CD14-positive monocyte (primary cell): ENCODE data around the gene CLCA1. TPM values are rescaled to one million over a fixed set of nuclear protein-coding genes. Genes with fewer than 3 reads are reported as not detected.

ENCODE experiments used
- DNase-seq, 3 donors: peaks; one replicate each; pipeline ENCODE4 v3.0.0-alpha.2; 2011 to 2022
- H2AFZ ChIP-seq: 2 replicates; pipeline ENCODE4 v1.6.0; 2012; ENCODE audit warnings: mild to moderate bottlenecking, low read depth, low read length, inconsistent platforms; ENCODE audit not compliant: insufficient read depth, poor library complexity, severe bottlenecking
- H3K27ac ChIP-seq, 2 donors: 1 replicate in 1 of 2; 2 replicates in 1 of 2; pipeline ENCODE4 v1.5.1; 2012 to 2013; ENCODE audit warnings: low read length in 2 of 2, control low read depth in 1 of 2, inconsistent platforms in 1 of 2, low read depth in 1 of 2, mild to moderate bottlenecking in 1 of 2
- H3K27me3 ChIP-seq, 2 donors: one replicate each; pipeline versions ENCODE4 v1.6.0 to v1.6.1; 2011 to 2013; ENCODE audit warnings: low read length in 2 of 2; ENCODE audit not compliant: control insufficient read depth in 2 of 2, insufficient read depth in 2 of 2
- H3K36me3 ChIP-seq, 2 donors: replicated peaks in 1 of 2; 1 replicate in 1 of 2; 2 replicates in 1 of 2; pipeline versions ENCODE4 v1.5.1 to v1.6.1; 2012 to 2013; ENCODE audit warnings: low read length in 2 of 2, control low read depth in 1 of 2, inconsistent platforms in 1 of 2, mild to moderate bottlenecking in 1 of 2; ENCODE audit not compliant: insufficient read depth in 2 of 2, control insufficient read depth in 1 of 2
- H3K4me1 ChIP-seq, 2 donors: 1 replicate in 1 of 2; 2 replicates in 1 of 2; pipeline versions ENCODE4 v1.5.1 to v1.6.1; 2012 to 2013; ENCODE audit warnings: low read length in 2 of 2, control low read depth in 1 of 2, inconsistent platforms in 1 of 2, mild to moderate bottlenecking in 1 of 2, moderate library complexity in 1 of 2; ENCODE audit not compliant: insufficient read depth in 2 of 2, control insufficient read depth in 1 of 2
- H3K4me2 ChIP-seq: replicated peaks from 2 replicates; pipeline ENCODE3; 2012; ENCODE audit warnings: low read length, moderate library complexity, mild to moderate bottlenecking; ENCODE audit not compliant: poor library complexity, severe bottlenecking; ENCODE audit errors: extremely low read depth
- H3K4me3 ChIP-seq, 3 experiments: fragments of 200-600 bp in 1 of 3; sonication (generic) in 1 of 3; replicated peaks in 1 of 3; 1 replicate in 2 of 3; 2 replicates in 1 of 3; pipeline ENCODE4 v1.5.1; 2011 to 2013; ENCODE audit warnings: low read length in 3 of 3, mild to moderate bottlenecking in 3 of 3, control low read depth in 2 of 3, low read depth in 2 of 3, inconsistent platforms in 1 of 3, moderate library complexity in 1 of 3
- H3K79me2 ChIP-seq: 2 replicates; pipeline ENCODE4 v1.6.0; 2012; ENCODE audit warnings: mild to moderate bottlenecking, control low read depth, inconsistent platforms, low read length, moderate library complexity; ENCODE audit not compliant: insufficient read depth
- H3K9ac ChIP-seq: 2 replicates; pipeline ENCODE4 v1.6.0; 2017; ENCODE audit warnings: low read length, mild to moderate bottlenecking; ENCODE audit not compliant: insufficient read depth, poor library complexity, severe bottlenecking
- H3K9me3 ChIP-seq, 2 donors: replicated peaks in 1 of 2; 1 replicate in 1 of 2; 2 replicates in 1 of 2; pipeline versions ENCODE4 v1.5.1 to v1.6.1; 2012 to 2013; ENCODE audit warnings: low read length in 2 of 2, control low read depth in 1 of 2; ENCODE audit not compliant: control insufficient read depth in 1 of 2, insufficient read depth in 1 of 2
- H4K20me1 ChIP-seq: 2 replicates; pipeline ENCODE4 v1.6.0; 2012; ENCODE audit warnings: mild to moderate bottlenecking, low read length, control low read depth, moderate library complexity; ENCODE audit not compliant: insufficient read depth
- H3K27ac Mint-ChIP-seq, 7 donors: one replicate each; pipeline ENCODE4 v1.8.0; 2020; ENCODE audit warnings: mild to moderate bottlenecking in 7 of 7, mixed read lengths in 7 of 7, moderate library complexity in 6 of 7, inconsistent platforms in 2 of 7
- H3K27me3 Mint-ChIP-seq, 3 donors: one replicate each; pipeline ENCODE4 v1.8.0; 2021 to 2022; ENCODE audit warnings: low read depth in 3 of 3, mild to moderate bottlenecking in 3 of 3, mixed read lengths in 3 of 3, moderate library complexity in 3 of 3, inconsistent platforms in 1 of 3
- H3K36me3 Mint-ChIP-seq, 2 donors: one replicate each; pipeline ENCODE4 v1.8.0; 2020; ENCODE audit warnings: mixed read lengths in 2 of 2, inconsistent platforms in 1 of 2, mild to moderate bottlenecking in 1 of 2
- H3K4me1 Mint-ChIP-seq: one replicate; pipeline ENCODE4 v1.8.0; 2020; ENCODE audit warnings: mild to moderate bottlenecking, mixed read lengths
- H3K4me3 Mint-ChIP-seq, 2 donors: one replicate each; pipeline ENCODE4 v1.8.0; 2020; ENCODE audit warnings: mild to moderate bottlenecking in 2 of 2, mixed read lengths in 2 of 2, moderate library complexity in 1 of 2
- H3K9me3 Mint-ChIP-seq, 7 donors: one replicate each; pipeline ENCODE4 v1.8.0; 2020 to 2022; ENCODE audit warnings: mixed read lengths in 7 of 7, mild to moderate bottlenecking in 6 of 7, moderate library complexity in 6 of 7, inconsistent platforms in 2 of 7
- CTCF ChIP-seq: fragments of 200-600 bp; IDR thresholded peaks from one replicate; pipeline ENCODE4 v1.8.0; 2022; ENCODE audit warnings: antibody characterized with exemption, mild to moderate bottlenecking
- WGBS: methylation state at CpG from one replicate; pipeline ENCODE4 v1.1.5; 2013; ENCODE audit warnings: missing lambda C conversion rate; ENCODE audit not compliant: insufficient coverage; 5-methylcytosine and 5-hydroxymethylcytosine counted together
- intact Hi-C, 2 donors: fragments of 100-400 bp; cut with micrococcal nuclease; formaldehyde crosslinking; loops; one replicate each; pipeline versions ENCODE4 v1.15.0 to v1.15.1; 2023
- polyA plus RNA-seq, 3 donors: library from polyadenylated mRNA; depleted of rRNA in 1 of 3; unstranded in 2 of 3; stranded (reverse) in 1 of 3; fragments of 300-500 nt in 2 of 3; fragments of >200 nt in 1 of 3; fragmentation: Illumina TruSeq in 2 of 3; gene quantifications; 1 replicate in 2 of 3; 2 replicates in 1 of 3; pipeline ENCODE4 v1.2.3, GENCODE V29; 2012 to 2021

CLCA1 gene
- polyA plus RNA-seq, 3 donors: not detected

- Histone ChIP-seq H3K4me1 (no peaks in the 10 kb centered on the region), H3K27ac (no peak overlapping the region), H3K9ac (no peak overlapping the region), H3K4me3 (no peak overlapping the region), H2AFZ (no peak overlapping the region), H3K27me3 (no peaks in the 10 kb centered on the region), H4K20me1 (no peaks in the 10 kb centered on the region), H3K4me2 (no peak overlapping the region), H3K79me2 (no peaks in the 10 kb centered on the region), H3K36me3 (no peaks in the 10 kb centered on the region), H3K9me3 (no peaks in the 10 kb centered on the region)
- Mint-ChIP-seq H3K27ac (no peak overlapping the region), H3K4me1 (no peaks in the 10 kb centered on the region), H3K4me3 (no peak overlapping the region), H3K27me3 (peaks cover 0 to under 1% (median 0%) of the 10 kb centered on the region in 3 donors), H3K36me3 (no peaks in the 10 kb centered on the region), H3K9me3 (no peaks in the 10 kb centered on the region)
- no peak for DNase-seq
- intact Hi-C loops: no loop called here
- no peak for TF ChIP-seq CTCF
- WGBS: no CpG with 5 or more reads among the region's 2 CpGs
Observed at GRCh38 chr1:86491171-86491950, 22.6 kb downstream of the CLCA1 start.

GRCh38 chr1:86498281-86498680 is 29.6 kb downstream of the CLCA1 start:
- Mint-ChIP-seq H3K27ac (no peak overlapping the region), H3K27me3 (peaks cover 0 to 5% (median under 1%) of the 10 kb centered on the region in 3 donors), H3K36me3 (no peaks in the 10 kb centered on the region), H3K4me3 (no peak overlapping the region), H3K9me3 (peaks cover 0 to 1% (median 0%) of the 10 kb centered on the region in 7 donors), H3K4me1 (peaks cover 11% of the 10 kb centered on the region)
- no peaks in the 10 kb centered on the region for H3K9me3 ChIP-seq
- intact Hi-C loops: no loop called here
- WGBS: 100% methylated on average over 1 of the region's 3 CpGs
- no peak overlapping the region for H3K4me2 ChIP-seq
- H2AFZ ChIP-seq: no peak overlapping the region
- no peak overlapping the region for H3K4me3 ChIP-seq
- TF ChIP-seq CTCF: no peak
- H3K27ac ChIP-seq: no peak overlapping the region
- H3K27me3 ChIP-seq: no peaks in the 10 kb centered on the region
- H3K79me2 ChIP-seq: no peaks in the 10 kb centered on the region
- peaks cover 4 to 11% of the 10 kb centered on the region in 2 donors for H3K4me1 ChIP-seq
- H4K20me1 ChIP-seq: no peaks in the 10 kb centered on the region
- no peak overlapping the region for H3K9ac ChIP-seq
- no peak for DNase-seq
- H3K36me3 ChIP-seq: no peaks in the 10 kb centered on the region
